ENCODE results near the gene DCAF11.

The DCAF11 gene

DNA sequence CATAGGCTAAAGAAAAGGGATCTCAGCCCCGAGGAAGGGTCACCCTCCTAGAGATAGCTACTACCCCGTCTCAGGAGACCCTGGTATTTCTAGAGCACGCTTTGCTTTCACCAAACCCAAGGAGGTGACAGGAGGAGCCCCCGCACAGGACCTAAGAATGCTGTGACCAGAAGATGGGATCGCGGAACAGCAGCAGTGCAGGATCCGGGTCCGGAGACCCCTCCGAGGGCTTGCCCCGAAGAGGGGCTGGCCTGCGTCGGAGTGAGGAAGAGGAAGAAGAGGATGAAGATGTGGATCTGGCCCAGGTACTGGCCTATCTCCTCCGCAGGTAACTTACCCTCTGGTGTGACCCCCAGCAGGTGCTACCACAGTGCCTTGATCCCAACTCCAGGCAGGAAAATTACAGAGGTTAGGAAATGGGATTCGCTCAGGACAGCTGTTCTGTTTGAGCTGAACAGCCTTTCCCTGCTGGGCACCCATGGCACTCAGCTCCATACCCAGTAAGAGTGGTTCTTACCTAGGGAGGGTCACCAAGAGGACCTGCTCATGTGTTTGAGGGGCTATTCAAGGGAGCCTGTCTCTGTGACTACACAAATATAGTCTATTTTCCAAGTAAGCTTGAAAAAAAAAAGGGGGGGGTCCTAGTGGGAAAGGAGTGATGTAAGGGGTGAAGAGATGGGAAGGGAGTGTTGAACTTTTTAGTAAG, 998 bp downstream of the DCAF11 start:
- ChIA-PET POLR2A (interaction anchor here (0.5 to 8.3 kb wide), 24 partner anchors 9 to 192 kb away, joined by 3 to 163 read pairs (median 6); partner anchors contain the start of genes CHMP4A, CIDEB, EMC9 and IPO4), CTCF (interaction anchor here (0.7 to 2.4 kb wide), 4 partner anchors 19 to 71 kb away, joined by 3 to 13 read pairs (median 6); partner anchors contain the start of genes IRF9 and PSME1)

DNA sequence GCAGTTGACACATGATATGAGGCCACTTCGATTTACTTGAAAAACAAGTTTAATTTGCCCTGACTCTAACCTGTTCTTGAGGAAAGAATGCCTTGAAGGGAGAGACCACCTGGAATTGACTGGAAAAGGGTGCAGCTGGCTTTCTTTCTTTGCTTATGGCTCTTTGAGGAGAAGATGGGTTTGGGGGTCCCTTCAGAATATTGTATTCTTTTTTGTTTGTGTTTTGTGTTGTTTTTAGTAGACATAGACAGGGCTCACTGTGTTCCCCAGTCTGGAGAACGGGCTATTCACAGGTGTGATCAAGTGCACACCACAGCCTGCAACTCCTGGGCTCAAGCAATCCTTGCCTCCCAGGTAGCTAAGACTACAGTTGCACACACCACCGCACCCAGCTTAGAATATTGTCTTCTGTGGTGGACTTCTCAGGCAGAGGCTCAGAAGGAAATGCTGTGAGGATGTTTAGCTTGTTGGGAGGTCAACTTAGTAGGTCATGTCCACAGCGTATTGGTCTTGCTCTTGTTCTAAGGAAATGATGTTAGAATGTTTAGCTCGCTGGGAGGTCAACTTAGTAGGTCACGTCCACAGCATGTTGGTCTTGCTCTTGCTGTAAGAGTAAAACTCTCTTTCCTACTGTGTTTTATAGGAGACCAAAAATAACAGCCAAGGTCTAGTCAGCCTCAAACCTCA, 1.7 kb downstream of the DCAF11 start:
- H3K4me1 ChIP-seq (ENCODE audit: control insufficient read depth, insufficient read depth, low read length) = no peaks in the 10 kb centered on the region
- no peak overlapping the region for H3K27ac ChIP-seq (ENCODE audit: extremely low read depth, low read depth, low read length)
- peaks cover 10 to 45% of the 10 kb centered on the region in 2 experiments; a peak in 2 of 3 replicates for H3K36me3 ChIP-seq (ENCODE audit: control insufficient read depth in 2 of 2, insufficient read depth in 1 of 2, low read length in 2 of 2)
- CTCF ChIA-PET = interaction anchor here (1.0 to 1.9 kb wide), 2 partner anchors 18 to 58 kb away, joined by 5 to 7 read pairs; no protein-coding TSS in a partner anchor
- no peak overlapping the region; the same call in 1 of the 2 replicates for H3K4me3 ChIP-seq (ENCODE audit: low read depth, low read length)
- POLR2A ChIA-PET = interaction anchor here (1.8 to 8.3 kb wide), 5 partner anchors 13 to 45 kb away, joined by 5 to 163 read pairs (median 60); partner anchors contain the start of genes EMC9, IRF9, PCK2 and PSME1
- no peaks in the 10 kb centered on the region for H3K9me3 ChIP-seq (ENCODE audit: control insufficient read depth, insufficient read depth, low read depth, low read length)
- TF ChIP-seq, protein P1, sequence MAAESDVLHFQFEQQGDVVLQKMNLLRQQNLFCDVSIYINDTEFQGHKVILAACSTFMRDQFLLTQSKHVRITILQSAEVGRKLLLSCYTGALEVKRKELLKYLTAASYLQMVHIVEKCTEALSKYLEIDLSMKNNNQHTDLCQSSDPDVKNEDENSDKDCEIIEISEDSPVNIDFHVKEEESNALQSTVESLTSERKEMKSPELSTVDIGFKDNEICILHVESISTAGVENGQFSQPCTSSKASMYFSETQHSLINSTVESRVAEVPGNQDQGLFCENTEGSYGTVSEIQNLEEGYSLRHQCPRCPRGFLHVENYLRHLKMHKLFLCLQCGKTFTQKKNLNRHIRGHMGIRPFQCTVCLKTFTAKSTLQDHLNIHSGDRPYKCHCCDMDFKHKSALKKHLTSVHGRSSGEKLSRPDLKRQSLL (tag by site-specific recombination; IDR thresholded peaks at IDR 0.05) = no peak
- TF ChIP-seq ZBTB20 (tag by site-specific recombination; IDR thresholded peaks at IDR 0.05) (no peak), ZNF544 (tag by site-specific recombination; IDR thresholded peaks at IDR 0.05) (no peak), BCL11B (tag by site-specific recombination; IDR thresholded peaks at IDR 0.05; ENCODE audit: low read depth) (no peak), BCL11A (tag by site-specific recombination; IDR thresholded peaks at IDR 0.05; ENCODE audit: low read depth) (no peak)

More for the DNA sequence above, 998 bp downstream of the DCAF11 start:
- Histone ChIP-seq H3K4me3 (ENCODE audit: low read depth, low read length) (peak overlapping the region; percentile 73), H3K4me1 (ENCODE audit: control insufficient read depth, insufficient read depth, low read length) (no peaks in the 10 kb centered on the region), H3K27ac (ENCODE audit: extremely low read depth, low read depth, low read length) (peak overlapping the region; percentile 2; the same call in 1 of the 2 replicates), H3K36me3 (ENCODE audit: control insufficient read depth in 2 of 2, insufficient read depth in 1 of 2, low read length in 2 of 2) (peaks cover 10 to 38% of the 10 kb centered on the region in 2 experiments; a peak in 2 of 3 replicates), H3K9me3 (ENCODE audit: control insufficient read depth, insufficient read depth, low read depth, low read length) (no peaks in the 10 kb centered on the region)
- TF ChIP-seq ZNF404 (tag by site-specific recombination; IDR thresholded peaks at IDR 0.05) (no peak), ZNF843 (tag by site-specific recombination; IDR thresholded peaks at IDR 0.05) (no peak), ZNF623 (tag by site-specific recombination; IDR thresholded peaks at IDR 0.05) (peak; percentile 48), ZNF292 (tag by site-specific recombination; IDR thresholded peaks at IDR 0.05; ENCODE audit: borderline replicate concordance, low read depth) (no peak), ZNF76 (tag by site-specific recombination; IDR thresholded peaks at IDR 0.05; ENCODE audit: borderline replicate concordance, low read depth) (no peak), ZBTB20 (tag by site-specific recombination; IDR thresholded peaks at IDR 0.05) (no peak), IKZF3 (tag by site-specific recombination; IDR thresholded peaks at IDR 0.05) (no peak), ZNF600 (tag by site-specific recombination; IDR thresholded peaks at IDR 0.05) (0 out of 2 replicates have a peak, but pooled peaks have one; percentile 41)
- TF ChIP-seq, protein P2, sequence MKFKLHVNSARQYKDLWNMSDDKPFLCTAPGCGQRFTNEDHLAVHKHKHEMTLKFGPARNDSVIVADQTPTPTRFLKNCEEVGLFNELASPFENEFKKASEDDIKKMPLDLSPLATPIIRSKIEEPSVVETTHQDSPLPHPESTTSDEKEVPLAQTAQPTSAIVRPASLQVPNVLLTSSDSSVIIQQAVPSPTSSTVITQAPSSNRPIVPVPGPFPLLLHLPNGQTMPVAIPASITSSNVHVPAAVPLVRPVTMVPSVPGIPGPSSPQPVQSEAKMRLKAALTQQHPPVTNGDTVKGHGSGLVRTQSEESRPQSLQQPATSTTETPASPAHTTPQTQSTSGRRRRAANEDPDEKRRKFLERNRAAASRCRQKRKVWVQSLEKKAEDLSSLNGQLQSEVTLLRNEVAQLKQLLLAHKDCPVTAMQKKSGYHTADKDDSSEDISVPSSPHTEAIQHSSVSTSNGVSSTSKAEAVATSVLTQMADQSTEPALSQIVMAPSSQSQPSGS (tag by site-specific recombination; IDR thresholded peaks at IDR 0.05; ENCODE audit: low read depth) = no peak
- TF ChIP-seq, protein P3, sequence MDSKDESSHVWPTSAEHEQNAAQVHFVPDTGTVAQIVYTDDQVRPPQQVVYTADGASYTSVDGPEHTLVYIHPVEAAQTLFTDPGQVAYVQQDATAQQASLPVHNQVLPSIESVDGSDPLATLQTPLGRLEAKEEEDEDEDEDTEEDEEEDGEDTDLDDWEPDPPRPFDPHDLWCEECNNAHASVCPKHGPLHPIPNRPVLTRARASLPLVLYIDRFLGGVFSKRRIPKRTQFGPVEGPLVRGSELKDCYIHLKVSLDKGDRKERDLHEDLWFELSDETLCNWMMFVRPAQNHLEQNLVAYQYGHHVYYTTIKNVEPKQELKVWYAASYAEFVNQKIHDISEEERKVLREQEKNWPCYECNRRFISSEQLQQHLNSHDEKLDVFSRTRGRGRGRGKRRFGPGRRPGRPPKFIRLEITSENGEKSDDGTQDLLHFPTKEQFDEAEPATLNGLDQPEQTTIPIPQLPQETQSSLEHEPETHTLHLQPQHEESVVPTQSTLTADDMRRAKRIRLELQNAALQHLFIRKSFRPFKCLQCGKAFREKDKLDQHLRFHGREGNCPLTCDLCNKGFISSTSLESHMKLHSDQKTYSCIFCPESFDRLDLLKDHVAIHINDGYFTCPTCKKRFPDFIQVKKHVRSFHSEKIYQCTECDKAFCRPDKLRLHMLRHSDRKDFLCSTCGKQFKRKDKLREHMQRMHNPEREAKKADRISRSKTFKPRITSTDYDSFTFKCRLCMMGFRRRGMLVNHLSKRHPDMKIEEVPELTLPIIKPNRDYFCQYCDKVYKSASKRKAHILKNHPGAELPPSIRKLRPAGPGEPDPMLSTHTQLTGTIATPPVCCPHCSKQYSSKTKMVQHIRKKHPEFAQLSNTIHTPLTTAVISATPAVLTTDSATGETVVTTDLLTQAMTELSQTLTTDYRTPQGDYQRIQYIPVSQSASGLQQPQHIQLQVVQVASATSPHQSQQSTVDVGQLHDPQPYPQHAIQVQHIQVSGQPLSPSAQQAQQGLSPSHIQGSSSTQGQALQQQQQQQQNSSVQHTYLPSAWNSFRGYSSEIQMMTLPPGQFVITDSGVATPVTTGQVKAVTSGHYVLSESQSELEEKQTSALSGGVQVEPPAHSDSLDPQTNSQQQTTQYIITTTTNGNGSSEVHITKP (tag by site-specific recombination; IDR thresholded peaks at IDR 0.05) = no peak
- TF ChIP-seq, protein P4, sequence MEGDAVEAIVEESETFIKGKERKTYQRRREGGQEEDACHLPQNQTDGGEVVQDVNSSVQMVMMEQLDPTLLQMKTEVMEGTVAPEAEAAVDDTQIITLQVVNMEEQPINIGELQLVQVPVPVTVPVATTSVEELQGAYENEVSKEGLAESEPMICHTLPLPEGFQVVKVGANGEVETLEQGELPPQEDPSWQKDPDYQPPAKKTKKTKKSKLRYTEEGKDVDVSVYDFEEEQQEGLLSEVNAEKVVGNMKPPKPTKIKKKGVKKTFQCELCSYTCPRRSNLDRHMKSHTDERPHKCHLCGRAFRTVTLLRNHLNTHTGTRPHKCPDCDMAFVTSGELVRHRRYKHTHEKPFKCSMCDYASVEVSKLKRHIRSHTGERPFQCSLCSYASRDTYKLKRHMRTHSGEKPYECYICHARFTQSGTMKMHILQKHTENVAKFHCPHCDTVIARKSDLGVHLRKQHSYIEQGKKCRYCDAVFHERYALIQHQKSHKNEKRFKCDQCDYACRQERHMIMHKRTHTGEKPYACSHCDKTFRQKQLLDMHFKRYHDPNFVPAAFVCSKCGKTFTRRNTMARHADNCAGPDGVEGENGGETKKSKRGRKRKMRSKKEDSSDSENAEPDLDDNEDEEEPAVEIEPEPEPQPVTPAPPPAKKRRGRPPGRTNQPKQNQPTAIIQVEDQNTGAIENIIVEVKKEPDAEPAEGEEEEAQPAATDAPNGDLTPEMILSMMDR (tag by site-specific recombination; IDR thresholded peaks at IDR 0.05) = no peak
- TF ChIP-seq, protein P5, sequence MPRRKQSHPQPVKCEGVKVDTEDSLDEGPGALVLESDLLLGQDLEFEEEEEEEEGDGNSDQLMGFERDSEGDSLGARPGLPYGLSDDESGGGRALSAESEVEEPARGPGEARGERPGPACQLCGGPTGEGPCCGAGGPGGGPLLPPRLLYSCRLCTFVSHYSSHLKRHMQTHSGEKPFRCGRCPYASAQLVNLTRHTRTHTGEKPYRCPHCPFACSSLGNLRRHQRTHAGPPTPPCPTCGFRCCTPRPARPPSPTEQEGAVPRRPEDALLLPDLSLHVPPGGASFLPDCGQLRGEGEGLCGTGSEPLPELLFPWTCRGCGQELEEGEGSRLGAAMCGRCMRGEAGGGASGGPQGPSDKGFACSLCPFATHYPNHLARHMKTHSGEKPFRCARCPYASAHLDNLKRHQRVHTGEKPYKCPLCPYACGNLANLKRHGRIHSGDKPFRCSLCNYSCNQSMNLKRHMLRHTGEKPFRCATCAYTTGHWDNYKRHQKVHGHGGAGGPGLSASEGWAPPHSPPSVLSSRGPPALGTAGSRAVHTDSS (tag by site-specific recombination; IDR thresholded peaks at IDR 0.05) = peak; percentile 76
